ENCODE measurements around the gene ZGPAT.

- no peak for TF ChIP-seq CTCF (IDR thresholded peaks at IDR 0.05)
- TF ChIP-seq POLR2A (IDR thresholded peaks at IDR 0.05) = no peak
Observed at GRCh38 chr20:63765902-63766301, 58.1 kb downstream of the ZGPAT start.
